DND-41 (cell line): Measurements from ENCODE around the gene STK4.
A peak's percentile ranks its signal among the peaks of the same experiment; 100 is the strongest.

Experiments
- ATAC-seq: fragments of 200-7000 bp; cut with Tn5 transposase; 3 replicates; pipeline ENCODE4 v1.9.1; 2021; ENCODE audit warnings: low read depth; ENCODE audit not compliant: insufficient read depth
- DNase-seq: peaks from one replicate; pipeline ENCODE4 v3.0.0-alpha.2; 2020
- H2AFZ ChIP-seq: 2 replicates; pipeline ENCODE4 v1.6.0; 2012; ENCODE audit warnings: low read depth, low read length
- H3K27ac ChIP-seq: 2 replicates; pipeline ENCODE4 v1.5.1; 2012; ENCODE audit warnings: low read length, inconsistent platforms
- H3K27me3 ChIP-seq: fragments of 200-600 bp; sonication (generic); 2 replicates; pipeline ENCODE4 v1.6.0; 2012; ENCODE audit warnings: low read length, mild to moderate bottlenecking, inconsistent platforms; ENCODE audit not compliant: insufficient read depth, poor library complexity
- H3K36me3 ChIP-seq: 2 replicates; pipeline ENCODE4 v1.5.1; 2012; ENCODE audit warnings: low read length, inconsistent platforms; ENCODE audit not compliant: insufficient read depth
- H3K4me1 ChIP-seq: 2 replicates; pipeline ENCODE4 v1.5.1; 2012; ENCODE audit warnings: mild to moderate bottlenecking, low read length; ENCODE audit not compliant: insufficient read depth
- H3K4me2 ChIP-seq: 2 replicates; pipeline ENCODE4 v1.6.0; 2012; ENCODE audit warnings: mild to moderate bottlenecking, moderate library complexity, low read length, inconsistent platforms; ENCODE audit not compliant: insufficient read depth
- H3K4me3 ChIP-seq, 2 experiments: fragments of 200-600 bp in 1 of 2; shearing (Covaris generic) in 1 of 2; 2 replicates each; pipeline ENCODE4 v1.5.1; 2012 to 2016; ENCODE audit warnings: inconsistent platforms in 2 of 2, low read length in 2 of 2, mild to moderate bottlenecking in 2 of 2, low read depth in 1 of 2, moderate library complexity in 1 of 2
- H3K79me2 ChIP-seq: 2 replicates; pipeline ENCODE4 v1.6.0; 2012; ENCODE audit warnings: low read length, inconsistent platforms; ENCODE audit not compliant: insufficient read depth
- H3K9ac ChIP-seq: 2 replicates; pipeline ENCODE4 v1.6.0; 2012; ENCODE audit warnings: low read depth, mild to moderate bottlenecking, inconsistent platforms, low read length, moderate library complexity
- H3K9me3 ChIP-seq: 2 replicates; pipeline ENCODE4 v1.5.1; 2012; ENCODE audit warnings: low read length, moderate library complexity, mild to moderate bottlenecking, inconsistent platforms; ENCODE audit not compliant: insufficient read depth, severe bottlenecking
- H4K20me1 ChIP-seq: 2 replicates; pipeline ENCODE4 v1.6.0; 2012; ENCODE audit warnings: low read length; ENCODE audit not compliant: insufficient read depth
- EZH2 ChIP-seq: IDR thresholded peaks from 3 replicates; pipeline ENCODE4 v1.6.1; 2012; ENCODE audit warnings: borderline replicate concordance, low read depth, mild to moderate bottlenecking, moderate library complexity, low read length, inconsistent platforms; ENCODE audit not compliant: severe bottlenecking
- TF ChIP-seq, protein P1 (sequence below): IDR thresholded peaks from 2 replicates; pipeline ENCODE4 v1.5.1; 2012; ENCODE audit warnings: borderline replicate concordance, low read length, moderate library complexity, mild to moderate bottlenecking; ENCODE audit not compliant: poor library complexity, severe bottlenecking; ENCODE audit errors: extremely low read depth

The STK4 gene

DNA sequence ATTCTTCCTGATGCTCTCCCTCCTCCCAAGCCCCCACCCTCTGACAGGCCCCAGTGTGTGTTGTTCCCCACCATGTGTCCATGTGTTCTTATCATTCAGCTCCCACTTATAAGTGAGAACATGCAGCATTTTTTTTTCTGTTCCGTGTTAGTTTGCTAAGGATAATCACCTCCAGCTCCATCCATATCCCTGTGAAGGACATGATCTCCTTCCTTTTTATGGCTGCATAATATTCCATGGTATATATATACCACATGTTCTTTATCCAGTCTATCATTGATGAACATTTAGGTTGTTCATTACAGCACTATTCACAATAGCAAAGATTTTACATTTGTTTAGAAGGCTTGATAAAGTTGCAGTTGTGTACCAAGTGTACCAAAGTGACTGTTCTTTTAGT, 76.7 kb downstream of the STK4 start:
- Histone ChIP-seq H3K9me3 (no peaks in the 10 kb centered on the region), H3K4me1 (no peaks in the 10 kb centered on the region), H3K79me2 (peaks cover 3% of the 10 kb centered on the region), H3K4me2 (no peak overlapping the region), H2AFZ (no peak overlapping the region), H3K9ac (no peak overlapping the region), H3K36me3 (peaks cover 23% of the 10 kb centered on the region), H3K4me3 (no peak overlapping the region), H4K20me1 (no peaks in the 10 kb centered on the region), H3K27me3 (no peaks in the 10 kb centered on the region), H3K27ac (no peak overlapping the region)
- DNase-seq (no peak), ATAC-seq (no peak)
- no peak for TF ChIP-seq EZH2
- TF ChIP-seq, protein P1, sequence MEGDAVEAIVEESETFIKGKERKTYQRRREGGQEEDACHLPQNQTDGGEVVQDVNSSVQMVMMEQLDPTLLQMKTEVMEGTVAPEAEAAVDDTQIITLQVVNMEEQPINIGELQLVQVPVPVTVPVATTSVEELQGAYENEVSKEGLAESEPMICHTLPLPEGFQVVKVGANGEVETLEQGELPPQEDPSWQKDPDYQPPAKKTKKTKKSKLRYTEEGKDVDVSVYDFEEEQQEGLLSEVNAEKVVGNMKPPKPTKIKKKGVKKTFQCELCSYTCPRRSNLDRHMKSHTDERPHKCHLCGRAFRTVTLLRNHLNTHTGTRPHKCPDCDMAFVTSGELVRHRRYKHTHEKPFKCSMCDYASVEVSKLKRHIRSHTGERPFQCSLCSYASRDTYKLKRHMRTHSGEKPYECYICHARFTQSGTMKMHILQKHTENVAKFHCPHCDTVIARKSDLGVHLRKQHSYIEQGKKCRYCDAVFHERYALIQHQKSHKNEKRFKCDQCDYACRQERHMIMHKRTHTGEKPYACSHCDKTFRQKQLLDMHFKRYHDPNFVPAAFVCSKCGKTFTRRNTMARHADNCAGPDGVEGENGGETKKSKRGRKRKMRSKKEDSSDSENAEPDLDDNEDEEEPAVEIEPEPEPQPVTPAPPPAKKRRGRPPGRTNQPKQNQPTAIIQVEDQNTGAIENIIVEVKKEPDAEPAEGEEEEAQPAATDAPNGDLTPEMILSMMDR, result no peak

DNA sequence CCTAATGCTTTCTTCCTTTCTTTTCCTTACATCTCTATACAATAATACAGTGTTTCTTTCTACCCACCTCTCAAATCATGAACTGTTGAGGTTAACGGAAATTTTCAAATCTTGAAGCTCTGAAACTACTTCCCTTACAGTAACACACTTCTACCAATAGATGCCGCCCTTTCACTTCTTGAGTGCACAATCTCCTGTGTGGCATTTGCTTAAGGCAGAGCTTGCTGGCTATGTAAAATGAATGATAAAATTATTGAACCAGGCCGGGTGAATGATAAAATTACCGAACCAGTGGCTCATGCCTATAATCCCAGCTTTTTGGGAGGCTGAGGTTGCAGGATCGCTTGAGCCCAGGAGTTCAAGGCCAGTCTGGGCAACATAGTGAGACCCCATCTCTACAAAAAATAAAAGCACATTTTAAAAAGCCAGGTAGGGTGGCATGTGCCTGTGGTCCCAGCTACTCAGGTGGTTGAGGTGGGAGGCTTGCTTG, 77.8 kb downstream of the STK4 start:
- Histone ChIP-seq H3K79me2 (peaks cover 3% of the 10 kb centered on the region), H3K27me3 (no peaks in the 10 kb centered on the region), H3K4me2 (no peak overlapping the region), H3K9ac (no peak overlapping the region), H3K4me3 (no peak overlapping the region), H2AFZ (no peak overlapping the region), H3K9me3 (no peaks in the 10 kb centered on the region), H3K4me1 (peaks cover 3% of the 10 kb centered on the region), H3K27ac (peak overlapping the region; percentile 15; the same call in 1 of the 2 replicates), H3K36me3 (peaks cover 27% of the 10 kb centered on the region), H4K20me1 (no peaks in the 10 kb centered on the region)
- TF ChIP-seq EZH2, result no peak
- TF ChIP-seq, protein P1, result peak; percentile 95
- DNase-seq (peak; percentile 49), ATAC-seq (peak; percentile 93)

DNA sequence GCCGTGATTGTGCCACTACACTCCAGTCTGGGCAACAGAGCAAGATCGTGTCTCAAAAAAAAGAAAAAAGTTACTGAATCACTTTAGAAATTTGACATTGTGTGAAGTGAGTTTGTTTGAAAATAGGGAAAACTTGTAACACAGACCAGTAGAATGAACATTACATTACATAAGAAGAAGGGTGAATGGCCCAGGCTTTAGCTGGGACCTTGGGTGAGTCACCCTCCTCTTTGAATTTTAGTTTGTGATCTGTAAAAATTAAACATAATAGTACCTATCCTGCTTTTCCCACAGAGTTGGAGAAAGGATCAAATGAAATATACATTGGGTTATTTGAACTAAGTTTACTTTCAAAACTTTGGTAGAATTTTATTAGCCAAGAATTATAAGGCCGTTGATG, 78.3 kb downstream of the STK4 start:
- Histone ChIP-seq H3K27ac (no peak overlapping the region), H3K27me3 (no peaks in the 10 kb centered on the region), H3K9me3 (no peaks in the 10 kb centered on the region), H3K79me2 (peaks cover 3% of the 10 kb centered on the region), H3K36me3 (peaks cover 27% of the 10 kb centered on the region), H3K4me3 (no peak overlapping the region), H4K20me1 (peaks cover 2% of the 10 kb centered on the region; the same call in 1 of the 2 replicates), H3K4me1 (peaks cover 8% of the 10 kb centered on the region), H3K9ac (no peak overlapping the region), H2AFZ (no peak overlapping the region), H3K4me2 (no peak overlapping the region)
- no peak for DNase-seq
- TF ChIP-seq EZH2, result no peak
- TF ChIP-seq, protein P1, result no peak
- no peak for ATAC-seq

DNA sequence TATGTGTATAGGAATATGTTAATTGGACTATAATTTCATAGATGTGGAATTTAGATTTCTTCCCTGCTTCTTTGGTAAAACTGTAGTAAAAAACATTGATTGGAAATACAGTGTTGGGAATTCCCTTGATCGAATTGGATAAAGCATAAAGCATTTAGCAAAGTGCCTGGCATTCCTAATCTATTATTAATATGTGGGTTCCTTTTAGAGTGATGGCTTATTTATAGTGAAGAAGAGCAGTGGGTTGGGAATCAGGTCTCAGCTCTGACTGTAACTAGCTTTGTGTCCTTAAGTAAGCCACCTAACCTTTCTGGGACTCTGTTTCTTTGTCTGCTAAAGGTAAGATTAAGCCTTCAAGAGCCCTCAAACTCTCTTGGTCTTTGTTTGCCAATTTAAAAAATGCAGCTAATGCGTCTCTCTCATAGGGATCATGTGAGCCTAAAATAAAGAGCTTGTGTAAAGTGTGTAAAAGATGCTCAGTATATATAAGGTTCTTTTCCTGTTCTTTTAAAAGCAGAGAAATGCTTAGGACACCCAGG, 81.3 kb downstream of the STK4 start:
- Histone ChIP-seq H3K4me1 (peaks cover 34% of the 10 kb centered on the region), H4K20me1 (peaks cover 6% of the 10 kb centered on the region; the same call in 1 of the 2 replicates)

More for the DNA sequence above, 81.3 kb downstream of the STK4 start:
- DNase-seq (no peak), ATAC-seq (no peak)
- peaks cover 24% of the 10 kb centered on the region for H3K36me3 ChIP-seq
- H3K9ac ChIP-seq, result no peak overlapping the region
- peaks cover 3% of the 10 kb centered on the region for H3K79me2 ChIP-seq
- no peaks in the 10 kb centered on the region for H3K9me3 ChIP-seq
- no peak overlapping the region for H3K4me3 ChIP-seq
- no peak overlapping the region for H3K27ac ChIP-seq
- H2AFZ ChIP-seq, result no peak overlapping the region
- H3K27me3 ChIP-seq, result no peaks in the 10 kb centered on the region
- TF ChIP-seq, protein P1, result no peak
- no peak for TF ChIP-seq EZH2
- H3K4me2 ChIP-seq, result no peak overlapping the region
